Measurements from ENCODE around the gene RAB21.

DNA sequence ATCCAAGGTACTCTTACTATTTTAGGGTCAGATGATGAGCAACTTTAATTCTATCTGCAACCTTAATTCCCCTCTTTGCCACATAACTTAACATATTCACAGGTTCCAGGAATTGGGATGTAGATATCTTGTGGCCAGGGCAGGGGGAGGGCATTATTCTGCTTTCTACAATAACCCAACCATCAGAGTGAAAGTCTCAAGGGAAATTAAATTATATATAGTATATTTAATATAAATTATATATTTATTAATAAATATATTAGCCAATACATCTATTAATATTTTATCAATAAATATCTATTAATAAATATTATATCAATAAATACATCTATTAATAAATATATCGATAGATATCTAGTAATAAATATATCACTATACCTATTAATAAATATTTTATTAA, 11.7 kb upstream of the RAB21 start:
- TF ChIP-seq POLR2A (IDR thresholded peaks at IDR 0.05) (no peak), CTCF (IDR thresholded peaks at IDR 0.05) (no peak), EP300 (IDR thresholded peaks at IDR 0.05) (no peak)
